ENCODE results near the gene HPCAL1.

HPCAL1 gene

DNA sequence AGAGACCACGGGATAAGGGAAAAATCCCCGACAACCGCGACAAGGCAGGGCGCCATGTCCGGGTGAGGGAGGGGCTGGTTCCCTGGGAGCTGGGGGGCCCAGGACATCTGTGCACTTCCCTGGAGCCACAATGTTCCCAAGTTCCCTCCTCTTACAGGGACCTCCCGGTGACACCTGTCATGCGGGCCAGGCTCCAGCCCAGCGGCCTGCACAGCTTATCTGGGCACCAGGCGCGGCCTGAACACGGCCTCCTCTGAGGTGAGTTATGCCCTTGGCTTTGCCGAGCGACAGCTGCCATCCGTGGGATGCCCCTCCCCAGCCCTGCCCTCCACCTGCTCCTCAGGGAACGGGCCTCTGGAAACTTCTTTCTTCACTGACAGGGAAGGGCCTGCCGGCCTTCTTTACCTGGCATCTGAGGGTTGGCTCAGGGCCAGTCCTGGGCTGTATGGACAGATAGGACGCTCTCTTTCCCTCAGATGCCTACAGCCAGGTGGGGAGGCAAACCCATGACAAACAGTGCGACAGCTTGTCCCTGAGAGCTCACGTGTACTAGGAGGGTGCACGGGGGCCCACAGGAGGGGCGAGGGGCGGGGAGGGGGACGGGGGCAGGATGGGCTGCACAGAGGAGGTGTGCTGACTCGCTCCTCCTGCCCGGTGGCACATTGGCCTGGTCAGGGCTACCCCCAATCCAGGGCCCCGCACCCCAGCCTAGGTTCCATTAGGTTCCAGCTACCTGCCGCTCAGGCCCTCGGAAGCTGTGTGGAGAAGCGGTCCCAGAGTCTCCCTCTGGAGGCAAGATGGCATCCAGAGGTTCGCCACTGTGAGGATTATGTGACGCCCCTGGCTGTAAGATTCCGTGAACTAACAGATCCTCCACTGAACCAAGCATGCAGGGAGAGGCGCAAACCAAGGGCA lies 34.9 kb upstream of the HPCAL1 start:
- FAIRE-seq (no peak), DNase-seq (ENCODE audit: extremely low spot score, insufficient read length, low read depth) (no peak)

DNA sequence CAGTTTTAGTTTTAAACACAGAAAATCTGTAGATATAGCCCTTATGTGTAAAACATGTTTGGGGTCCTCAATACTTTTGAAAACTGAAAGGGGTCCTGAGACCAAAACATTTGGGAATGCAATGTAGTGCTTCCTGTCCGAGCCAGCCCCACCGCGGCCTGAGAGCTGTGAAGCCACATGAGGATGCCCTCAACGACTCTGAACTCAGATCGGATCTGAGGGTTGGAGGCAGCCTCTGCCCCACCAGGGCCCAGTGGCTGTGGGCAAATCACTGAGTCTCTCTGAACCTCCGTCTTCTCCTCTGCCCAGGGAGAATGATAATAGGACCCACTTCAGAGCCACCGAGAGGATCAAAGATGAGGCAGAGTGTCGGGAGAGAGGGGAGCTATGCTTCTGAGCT lies 33.4 kb upstream of the HPCAL1 start:
- DNase-seq (ENCODE audit: extremely low spot score, insufficient read length, low read depth) (no peak), FAIRE-seq (no peak)

DNA sequence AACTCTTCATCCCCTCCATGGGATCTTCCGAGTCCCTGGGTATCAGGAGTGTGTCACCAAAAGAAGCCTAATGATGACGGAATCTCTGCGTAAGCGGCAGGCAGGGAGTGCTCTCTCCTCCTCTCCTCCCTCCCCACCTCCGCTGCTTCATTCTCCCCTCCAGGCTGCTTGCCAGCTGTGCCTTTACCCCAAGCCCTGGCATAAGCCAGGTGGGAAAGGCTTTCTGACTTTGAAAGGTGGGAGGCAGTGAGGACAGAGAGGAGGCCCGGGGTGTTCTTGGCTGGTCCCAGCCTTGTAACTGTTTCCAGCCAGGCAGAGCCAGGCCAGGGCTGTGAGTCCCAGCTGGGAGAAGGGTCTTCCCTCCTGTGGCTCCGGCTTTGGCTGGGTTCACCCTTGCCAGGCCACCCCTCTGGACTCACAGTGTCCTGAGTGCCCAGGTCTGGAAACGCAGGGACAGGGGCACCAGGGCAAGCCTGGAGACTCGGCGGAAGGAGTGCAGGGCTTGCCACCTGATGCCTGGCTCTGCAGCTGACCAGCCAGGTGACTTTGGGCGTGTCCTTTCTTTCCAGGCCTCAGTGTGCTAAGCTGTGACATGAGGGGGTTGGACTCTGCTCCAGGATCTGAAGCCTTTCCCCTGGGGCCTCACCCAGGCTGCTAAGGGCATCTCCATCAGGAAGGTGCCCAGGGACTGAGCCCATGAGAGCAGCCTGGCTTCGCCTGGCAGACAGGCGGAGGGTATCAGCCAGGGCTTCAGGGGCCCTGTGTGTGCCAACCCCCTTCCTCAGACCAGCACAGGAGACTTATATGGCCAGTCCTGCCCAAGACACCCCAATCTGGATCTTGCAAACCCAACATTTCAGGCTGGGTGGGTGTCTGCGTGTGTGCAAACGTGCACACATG lies 32.7 kb upstream of the HPCAL1 start:
- FAIRE-seq (no peak), DNase-seq (ENCODE audit: extremely low spot score, insufficient read length, low read depth) (no peak)

GRCh38 chr2:10271509-10271908 lies 31.2 kb upstream of the HPCAL1 start:
- no peak for FAIRE-seq

GRCh38 chr2:10271946-10272345 lies 30.8 kb upstream of the HPCAL1 start:
- FAIRE-seq (no peak), DNase-seq (ENCODE audit: extremely low spot score, insufficient read length, low read depth) (no peak)

More at GRCh38 chr2:10271509-10271908, 31.2 kb upstream of the HPCAL1 start:
- DNase-seq (ENCODE audit: extremely low spot score, insufficient read length, low read depth) = no peak

DNA sequence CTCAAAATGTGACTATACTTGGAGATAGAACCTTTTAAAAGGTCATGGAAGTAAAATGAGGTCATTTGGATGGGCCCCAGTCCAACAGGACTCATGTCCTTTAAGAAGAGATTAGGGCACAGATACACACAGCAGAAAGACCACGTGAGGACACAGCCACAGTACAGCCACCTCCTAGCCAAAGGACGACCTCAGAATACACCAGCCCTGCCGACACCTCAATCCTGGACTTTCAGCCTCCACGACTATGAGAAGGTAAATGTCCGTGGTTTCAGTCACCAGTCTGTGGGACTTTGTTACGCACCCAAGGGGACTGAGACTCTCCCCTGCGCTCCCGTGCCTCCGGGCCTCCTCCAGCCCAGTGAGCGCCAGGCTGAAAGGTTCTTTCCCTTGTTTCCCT lies 30.2 kb upstream of the HPCAL1 start:
- FAIRE-seq (no peak), DNase-seq (ENCODE audit: extremely low spot score, insufficient read length, low read depth) (no peak)

GRCh38 chr2:10273215-10274175 lies 29.2 kb upstream of the HPCAL1 start:
- FAIRE-seq (no peak), DNase-seq (ENCODE audit: extremely low spot score, insufficient read length, low read depth) (no peak)

DNA sequence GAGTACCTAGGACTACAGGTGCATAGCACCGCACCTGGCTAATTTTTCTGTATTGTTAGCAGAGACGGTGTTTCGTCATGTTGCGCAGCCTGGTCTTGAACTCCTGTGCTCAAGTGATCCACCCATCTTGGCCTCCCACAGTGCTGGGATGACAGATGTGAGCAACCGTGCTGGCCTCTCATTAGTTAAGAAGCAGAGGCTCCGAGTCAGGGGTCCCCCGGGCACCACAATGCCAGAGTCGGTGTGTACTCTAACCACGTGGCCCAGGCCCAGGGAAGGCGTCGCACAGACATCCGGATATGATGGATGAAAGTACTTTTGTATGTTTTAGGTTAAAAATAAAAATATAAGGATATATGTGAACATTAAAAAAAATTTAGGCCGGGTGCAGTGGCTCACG lies 28.3 kb upstream of the HPCAL1 start:
- DNase-seq (ENCODE audit: extremely low spot score, insufficient read length, low read depth) = no peak
- no peak for FAIRE-seq

- DNase-seq (ENCODE audit: extremely low spot score, insufficient read length, low read depth) (no peak), FAIRE-seq (no peak)
Observed at GRCh38 chr2:10274983-10275802, 27.5 kb upstream of the HPCAL1 start.

- FAIRE-seq (no peak), DNase-seq (ENCODE audit: extremely low spot score, insufficient read length, low read depth) (no peak)
Observed at GRCh38 chr2:10276481-10277292, 26.0 kb upstream of the HPCAL1 start.

GRCh38 chr2:10277293-10278028 lies 25.2 kb upstream of the HPCAL1 start:
- no peak for FAIRE-seq
- no peak for DNase-seq (ENCODE audit: extremely low spot score, insufficient read length, low read depth)

DNA sequence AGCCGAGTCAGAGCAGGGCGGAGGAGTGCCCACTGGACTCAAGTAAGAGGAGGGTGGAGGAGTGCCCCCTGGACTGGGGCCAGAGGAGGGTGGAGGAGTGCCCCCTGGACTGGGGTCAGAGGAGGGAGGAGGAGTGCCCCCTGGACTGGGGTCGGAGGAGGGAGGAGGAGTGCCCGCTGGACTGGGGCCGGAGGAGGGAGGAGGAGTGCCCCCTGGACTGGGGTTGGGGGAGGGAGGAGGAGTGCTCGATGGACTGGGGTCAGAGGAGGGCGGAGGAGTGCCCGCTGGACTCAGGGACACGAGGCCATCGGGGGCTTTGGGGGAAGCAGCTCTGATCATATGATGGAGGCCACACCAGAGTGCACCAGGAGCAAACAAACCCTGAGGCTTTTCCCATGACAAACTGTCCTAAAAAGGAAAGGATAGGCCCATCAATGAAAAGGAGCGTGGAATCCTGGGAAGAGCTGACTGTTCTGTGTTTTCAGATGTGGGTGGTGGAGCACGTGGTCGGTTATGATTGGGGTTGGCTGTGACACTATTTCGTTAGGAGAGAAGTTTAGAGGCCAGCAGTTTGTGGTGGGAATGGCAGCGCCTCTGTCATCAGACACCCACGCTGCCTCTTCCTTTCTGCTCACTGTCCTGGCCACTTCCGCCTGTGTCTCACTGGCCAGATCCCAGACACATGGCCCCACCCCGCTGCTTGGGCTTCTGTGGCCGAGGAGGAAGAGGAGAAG lies 24.5 kb upstream of the HPCAL1 start:
- DNase-seq (ENCODE audit: extremely low spot score, insufficient read length, low read depth) = no peak
- no peak for FAIRE-seq

GRCh38 chr2:10278763-10279471 lies 23.8 kb upstream of the HPCAL1 start:
- DNase-seq (ENCODE audit: extremely low spot score, insufficient read length, low read depth) (no peak), FAIRE-seq (no peak)

- FAIRE-seq (no peak), DNase-seq (ENCODE audit: extremely low spot score, insufficient read length, low read depth) (no peak)
Observed at GRCh38 chr2:10279472-10279870, 23.2 kb upstream of the HPCAL1 start.

GRCh38 chr2:10279946-10280463 lies 22.7 kb upstream of the HPCAL1 start:
- no peak for DNase-seq (ENCODE audit: extremely low spot score, insufficient read length, low read depth)
- no peak for FAIRE-seq

DNA sequence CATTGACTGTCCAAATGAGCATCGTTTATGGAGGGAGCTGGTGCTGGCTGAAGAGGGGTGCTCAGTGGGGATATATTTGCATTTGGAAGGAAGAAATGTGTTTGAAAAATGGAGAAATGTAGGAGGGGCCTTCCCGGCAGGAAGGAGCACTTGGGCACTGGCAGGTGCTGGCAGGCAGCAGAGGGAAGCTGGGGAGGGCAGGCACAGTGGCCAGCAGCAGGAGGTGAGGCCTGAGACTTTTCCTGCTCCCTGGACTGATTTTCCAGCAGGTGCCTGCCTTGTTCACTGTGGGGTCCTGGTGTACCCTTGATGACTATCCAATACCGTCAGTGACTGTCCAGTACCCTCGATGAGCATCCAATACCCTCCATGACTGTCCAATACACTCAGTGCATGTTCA lies 20.8 kb upstream of the HPCAL1 start:
- DNase-seq (ENCODE audit: extremely low spot score, insufficient read length, low read depth) = no peak
- FAIRE-seq = no peak

Measured in GM18507 (cell line).